Lung (tissue), 12 donors: ENCODE data around the gene L3MBTL1. TPM values are rescaled to one million over a fixed set of nuclear protein-coding genes. Genes with fewer than 3 reads are reported as not detected.

ENCODE experiments used
- ATAC-seq: fragments of 200-7000 bp; cut with Tn5 transposase; one replicate; pipeline ENCODE4 v1.9.1; 2020; ENCODE audit warnings: moderate number of reproducible peaks; ENCODE audit not compliant: insufficient read depth, low FRiP score
- DNase-seq, 3 donors: peaks; one replicate each; pipeline ENCODE4 v3.0.0-alpha.2; 2013 to 2017
- H3K27ac ChIP-seq, 2 donors: one replicate each; pipeline ENCODE4 v1.5.1; 2013; ENCODE audit warnings: mild to moderate bottlenecking in 2 of 2, moderate library complexity in 2 of 2, control low read depth in 1 of 2, inconsistent platforms in 1 of 2, low read depth in 1 of 2, low read length in 1 of 2
- H3K27me3 ChIP-seq, 3 donors: one replicate each; pipeline ENCODE4 v1.5.1; 2013; ENCODE audit warnings: low read length in 2 of 3; ENCODE audit not compliant: control insufficient read depth in 3 of 3, insufficient read depth in 3 of 3
- H3K36me3 ChIP-seq, 4 donors: one replicate each; pipeline ENCODE4 v1.5.1; 2013; ENCODE audit warnings: low read length in 4 of 4, mild to moderate bottlenecking in 1 of 4, moderate library complexity in 1 of 4; ENCODE audit not compliant: control insufficient read depth in 4 of 4, insufficient read depth in 4 of 4
- H3K4me1 ChIP-seq, 5 donors: one replicate each; pipeline ENCODE4 v1.5.1; 2013; ENCODE audit warnings: low read length in 5 of 5, mild to moderate bottlenecking in 2 of 5, moderate library complexity in 1 of 5; ENCODE audit not compliant: control insufficient read depth in 5 of 5, insufficient read depth in 5 of 5
- H3K4me3 ChIP-seq: one replicate; pipeline ENCODE4 v1.5.1; 2013; ENCODE audit warnings: mild to moderate bottlenecking, control low read depth, moderate library complexity
- H3K9ac ChIP-seq, 2 donors: one replicate each; pipeline ENCODE4 v1.5.1; 2013; ENCODE audit warnings: low read length in 2 of 2, control low read depth in 1 of 2; ENCODE audit not compliant: insufficient read depth in 1 of 2
- H3K9me3 ChIP-seq, 4 donors: one replicate each; pipeline ENCODE4 v1.5.1; 2013; ENCODE audit warnings: low read length in 3 of 4, mild to moderate bottlenecking in 1 of 4, moderate library complexity in 1 of 4; ENCODE audit not compliant: control insufficient read depth in 4 of 4, insufficient read depth in 3 of 4
- CTCF ChIP-seq: IDR thresholded peaks from 2 replicates; pipeline ENCODE4 v1.5.1; 2012; ENCODE audit warnings: mild to moderate bottlenecking; ENCODE audit errors: control extremely low read depth, extremely low read depth
- WGBS, 2 donors: extraction: QIAGEN DNeasy Blood & Tissue Kit; methylation state at CpG; one replicate each; pipeline ENCODE4 v1.1.7; 2013; 5-methylcytosine and 5-hydroxymethylcytosine counted together
- polyA plus RNA-seq, 2 donors: library from polyadenylated mRNA; stranded (reverse); fragments of 200-250 nt; gene quantifications; one replicate each; pipeline ENCODE4 v1.2.1, GENCODE V29; 2013
- total RNA-seq, 2 donors: library from RNA; depleted of rRNA in 1 of 2; stranded (reverse); fragments of >200 nt in 1 of 2; gene quantifications; one replicate each; pipeline ENCODE4 v1.2.1, GENCODE V29; 2014 to 2021
- donor health status: control.
- donor health status: control.
- donor health status: Bipolar disorder and iron deficiency.
- donor health status: healthy.
- donor health status: DM: yes; HTN: yes; CAD: no.

Gene L3MBTL1
- total and polyA plus RNA-seq, 4 donors: 1.7 to 18.6 (median 6.6) TPM

- no peaks in the 10 kb centered on the region for H3K27me3 ChIP-seq
- H3K9me3 ChIP-seq: no peaks in the 10 kb centered on the region
- H3K4me3 ChIP-seq: no peak overlapping the region
- H3K9ac ChIP-seq: no peak overlapping the region
- peaks cover 0 to 21% (median 3%) of the 10 kb centered on the region in 5 donors for H3K4me1 ChIP-seq
- WGBS, 2 donors: 93 to 97% methylated on average over 23 of the region's 23 CpGs
- DNase-seq (no peak), ATAC-seq (no peak)
- peaks cover 11 to 61% (median 31%) of the 10 kb centered on the region in 4 donors for H3K36me3 ChIP-seq
- H3K27ac ChIP-seq: no peak overlapping the region
- TF ChIP-seq CTCF: no peak
These were observed 47.2 kb upstream of the L3MBTL1 start for GRCh38 chr20:43460172-43460829.

GRCh38 chr20:43460830-43461200 lies 46.7 kb upstream of the L3MBTL1 start:
- H3K9ac ChIP-seq: no peak overlapping the region
- WGBS, 2 donors: 92 to 94% methylated on average over 10 of the region's 10 CpGs
- H3K36me3 ChIP-seq: peaks cover 14 to 63% (median 33%) of the 10 kb centered on the region in 4 donors
- H3K4me1 ChIP-seq: peaks cover 0 to 21% (median 3%) of the 10 kb centered on the region in 5 donors
- DNase-seq: no peak
- no peaks in the 10 kb centered on the region for H3K27me3 ChIP-seq
- TF ChIP-seq CTCF: no peak
- H3K27ac ChIP-seq: no peak overlapping the region
- ATAC-seq: no peak
- no peaks in the 10 kb centered on the region for H3K9me3 ChIP-seq
- H3K4me3 ChIP-seq: no peak overlapping the region

- no peak overlapping the region for H3K9ac ChIP-seq
- H3K4me1 ChIP-seq: peaks cover 0 to 15% (median 3%) of the 10 kb centered on the region in 5 donors
- no peaks in the 10 kb centered on the region for H3K27me3 ChIP-seq
- no peaks in the 10 kb centered on the region for H3K9me3 ChIP-seq
- H3K27ac ChIP-seq: no peak overlapping the region
- no peak overlapping the region for H3K4me3 ChIP-seq
- DNase-seq: no peak
- no peak for TF ChIP-seq CTCF
- 92 to 96% methylated on average over 3 of the region's 3 CpGs for WGBS, 2 donors
- peaks cover 15 to 69% (median 38%) of the 10 kb centered on the region in 4 donors for H3K36me3 ChIP-seq
- ATAC-seq: no peak
These were observed 45.4 kb upstream of the L3MBTL1 start for GRCh38 chr20:43461894-43462659.
